Lower leg skin (tissue), 3 donors: ENCODE measurements around the gene CHD6.

Experiments
- CTCF ChIP-seq, 3 donors: fragments of 450-650 bp; IDR thresholded peaks; one replicate each; pipeline ENCODE4 v1.5.1; 2016; ENCODE audit warnings: antibody characterized with exemption in 3 of 3, mild to moderate bottlenecking in 3 of 3, moderate library complexity in 2 of 3
- POLR2A ChIP-seq, 2 donors: fragments of 450-650 bp; IDR thresholded peaks; one replicate each; pipeline ENCODE4 v1.6.1; 2016 to 2017; ENCODE audit warnings: antibody characterized with exemption in 2 of 2, mild to moderate bottlenecking in 1 of 2, moderate library complexity in 1 of 2

- TF ChIP-seq POLR2A (IDR thresholded peaks at IDR 0.05): no peak
- no peak for TF ChIP-seq CTCF (IDR thresholded peaks at IDR 0.05)
Observed at GRCh38 chr20:41352666-41353065, 265.5 kb downstream of the CHD6 start.
